Left ventricle myocardium inferior (tissue), 1 donor: Measurements from ENCODE around the gene DEPP1. TPM values are rescaled to one million over a fixed set of nuclear protein-coding genes. Genes with fewer than 3 reads are reported as not detected.

ENCODE experiments used
- DNase-seq: peaks from one replicate; pipeline ENCODE4 v3.0.0-alpha.2; 2020
- H3K27ac ChIP-seq: fragments of 200-600 bp; replicated peaks from 2 replicates; pipeline ENCODE4 v1.8.0; 2021
- H3K27me3 ChIP-seq: fragments of 200-600 bp; 2 replicates; pipeline ENCODE4 v1.8.0; 2021; ENCODE audit warnings: low read depth
- H3K36me3 ChIP-seq: fragments of 200-600 bp; 2 replicates; pipeline ENCODE4 v1.8.0; 2021
- H3K4me1 ChIP-seq: fragments of 200-600 bp; 2 replicates; pipeline ENCODE4 v1.8.0; 2021
- H3K4me3 ChIP-seq: fragments of 200-600 bp; 2 replicates; pipeline ENCODE4 v1.8.0; 2021; ENCODE audit warnings: mild to moderate bottlenecking, moderate library complexity
- H3K9me3 ChIP-seq: fragments of 200-600 bp; replicated peaks from 2 replicates; pipeline ENCODE4 v1.8.0; 2021
- CTCF ChIP-seq: fragments of 200-600 bp; IDR thresholded peaks from 2 replicates; pipeline ENCODE4 v1.8.0; 2021; ENCODE audit warnings: antibody characterized with exemption, mild to moderate bottlenecking, borderline replicate concordance
- intact Hi-C: fragments of 100-400 bp; cut with micrococcal nuclease; formaldehyde crosslinking; loops from one replicate; pipeline ENCODE4 v1.11.0; 2022
- total RNA-seq: library from RNA; stranded (reverse); fragmentation: NEBNext Ultra II Directional; extraction: Animal tissue kit (Norgen Biotek cat#: 25700); gene quantifications from one replicate; pipeline ENCODE4 v1.2.1, GENCODE V29; 2021
- donor health status: DM: no; HTN: yes; CAD: no; lungs with severe emphysema.

Gene DEPP1
- total RNA-seq, 1 donor from 2014 or later = 27.5 TPM

DNA sequence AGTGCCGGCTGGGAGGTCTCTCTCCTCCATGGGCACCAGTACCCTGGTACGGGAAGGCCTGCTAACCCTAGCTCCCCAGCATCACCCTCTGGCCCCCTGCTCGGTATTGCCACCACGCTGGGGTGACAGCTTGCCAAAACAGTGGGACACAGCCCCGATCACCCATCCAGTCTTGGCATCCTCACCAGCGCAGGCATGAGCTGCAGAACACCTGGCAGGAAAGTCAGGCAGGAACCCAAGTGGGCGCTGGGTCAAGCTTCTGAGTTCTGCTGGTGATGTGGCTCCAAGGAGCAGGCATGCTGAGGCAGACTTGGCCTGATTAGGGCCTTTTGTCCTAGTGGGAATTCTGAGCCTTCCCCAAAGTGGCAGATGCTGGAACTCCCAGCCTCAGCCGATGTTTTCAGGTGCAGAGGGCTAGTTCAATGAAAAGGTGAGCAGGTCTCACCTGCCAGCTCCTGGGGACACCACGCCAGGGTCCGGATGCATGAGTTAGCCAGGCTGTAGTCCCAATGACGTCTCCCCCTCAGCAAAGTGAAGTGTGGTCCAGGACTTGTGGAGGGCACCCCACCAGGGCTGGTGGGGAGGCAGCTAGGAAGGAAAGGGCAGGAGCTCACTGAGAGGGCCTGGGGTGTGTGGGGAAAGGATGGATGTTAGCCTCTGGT is 13.6 kb upstream of the DEPP1 start:
- intact Hi-C loops = no loop called here
- Histone ChIP-seq H3K4me1 (peaks cover 85% of the 10 kb centered on the region), H3K4me3 (no peak overlapping the region), H3K27me3 (no peaks in the 10 kb centered on the region), H3K27ac (peak overlapping the region; percentile 97), H3K9me3 (no peaks in the 10 kb centered on the region), H3K36me3 (peaks cover 64% of the 10 kb centered on the region)
- TF ChIP-seq CTCF = no peak
- DNase-seq = no peak

DNA sequence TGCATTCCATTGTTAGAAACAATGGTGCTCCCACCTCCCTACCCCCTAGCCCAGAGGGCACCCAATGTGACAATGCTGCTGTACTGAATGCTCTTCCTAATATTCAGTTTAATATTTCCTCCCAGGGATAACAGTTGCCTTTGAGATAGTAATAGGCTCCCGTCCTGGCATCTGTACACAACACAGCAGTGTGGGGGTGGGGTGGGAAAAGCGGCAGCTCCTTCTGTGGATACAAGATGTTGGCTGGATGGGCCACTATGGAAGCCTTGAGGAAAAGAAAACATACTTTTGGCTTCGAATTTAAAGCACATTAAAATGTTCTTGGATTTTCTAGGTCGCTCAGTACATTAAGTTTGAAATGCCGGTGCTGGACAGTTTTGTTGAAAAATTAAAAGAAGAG is 13.0 kb upstream of the DEPP1 start:
- Histone ChIP-seq H3K4me3 (no peak overlapping the region), H3K27ac (peak overlapping the region; percentile 97), H3K27me3 (no peaks in the 10 kb centered on the region), H3K36me3 (peaks cover 70% of the 10 kb centered on the region), H3K9me3 (no peaks in the 10 kb centered on the region), H3K4me1 (peaks cover 85% of the 10 kb centered on the region)
- intact Hi-C loops = no loop called here
- TF ChIP-seq CTCF = no peak
- no peak for DNase-seq

GRCh38 chr10:44990965-44991364 is 12.4 kb upstream of the DEPP1 start:
- no peaks in the 10 kb centered on the region for H3K9me3 ChIP-seq
- peaks cover 85% of the 10 kb centered on the region for H3K4me1 ChIP-seq
- peaks cover 76% of the 10 kb centered on the region for H3K36me3 ChIP-seq
- no peak for TF ChIP-seq CTCF
- DNase-seq = no peak
- intact Hi-C loops = no loop called here
- H3K4me3 ChIP-seq = no peak overlapping the region
- H3K27me3 ChIP-seq = no peaks in the 10 kb centered on the region
- H3K27ac ChIP-seq = peak overlapping the region; percentile 97

DNA sequence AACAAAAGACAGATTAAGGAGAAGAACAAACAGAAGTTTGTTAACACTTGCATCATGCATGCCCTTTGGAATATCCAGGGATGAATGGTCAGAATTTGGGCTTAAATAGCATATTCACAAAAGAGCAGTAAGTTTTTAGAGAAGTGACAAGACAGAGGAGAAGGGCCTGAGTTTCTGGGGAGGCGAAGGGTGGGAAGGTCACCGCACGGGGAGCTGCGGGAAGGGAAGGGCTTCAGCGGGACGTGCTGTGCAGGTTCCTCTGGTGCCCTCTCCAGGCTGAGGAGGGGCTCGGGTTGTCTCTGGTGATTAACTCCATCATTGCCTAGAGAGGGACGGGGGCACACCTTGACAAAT is 11.7 kb upstream of the DEPP1 start:
- intact Hi-C loops = no loop called here
- H3K36me3 ChIP-seq = peaks cover 82% of the 10 kb centered on the region
- DNase-seq = no peak
- H3K27ac ChIP-seq = peak overlapping the region; percentile 97
- no peaks in the 10 kb centered on the region for H3K9me3 ChIP-seq
- no peaks in the 10 kb centered on the region for H3K27me3 ChIP-seq
- TF ChIP-seq CTCF = peak; percentile 62
- peak overlapping the region; percentile 29 for H3K4me3 ChIP-seq
- H3K4me1 ChIP-seq = peaks cover 85% of the 10 kb centered on the region

- H3K4me3 ChIP-seq = peak overlapping the region; percentile 29
- H3K27ac ChIP-seq = peak overlapping the region; percentile 97
- H3K4me1 ChIP-seq = peaks cover 85% of the 10 kb centered on the region
- intact Hi-C loops = no loop called here
- DNase-seq = no peak
- no peak for TF ChIP-seq CTCF
- H3K36me3 ChIP-seq = peaks cover 87% of the 10 kb centered on the region
- no peaks in the 10 kb centered on the region for H3K9me3 ChIP-seq
- H3K27me3 ChIP-seq = no peaks in the 10 kb centered on the region
Measured at GRCh38 chr10:44989597-44990301, 11.1 kb upstream of the DEPP1 start.
